Adrenal gland (tissue), 12 donors: ENCODE data around the gene COL12A1. TPM values are rescaled to one million over a fixed set of nuclear protein-coding genes. Genes with fewer than 3 reads are reported as not detected.

Source experiments
- DNase-seq, 7 donors: peaks; one replicate each; pipeline ENCODE4 v3.0.0-alpha.2; 2019 to 2020
- H3K27ac ChIP-seq, 5 donors: fragments of 200-600 bp; sonication (generic) in 4 of 5; 1 replicate in 3 of 5; 2 replicates in 2 of 5; pipeline versions ENCODE4 v1.5.1 to v1.8.0; 2016 to 2020; ENCODE audit warnings: mild to moderate bottlenecking in 1 of 5
- H3K27me3 ChIP-seq: fragments of 200-600 bp; 2 replicates; pipeline ENCODE4 v1.8.0; 2021
- H3K36me3 ChIP-seq, 2 donors: fragments of 200-600 bp; replicated peaks in 1 of 2; 1 replicate in 1 of 2; 2 replicates in 1 of 2; pipeline versions ENCODE4 v1.5.1 to v1.8.0; 2018 to 2022
- H3K4me1 ChIP-seq, 2 donors: fragments of 200-600 bp; replicated peaks in 1 of 2; 1 replicate in 1 of 2; 2 replicates in 1 of 2; pipeline versions ENCODE4 v1.5.1 to v1.8.0; 2018 to 2021
- H3K4me3 ChIP-seq, 4 donors: fragments of 200-600 bp; sonication (generic) in 3 of 4; one replicate each; pipeline ENCODE4 v1.5.1; 2016 to 2018
- H3K9me3 ChIP-seq, 3 donors: fragments of 200-600 bp; sonication (generic) in 1 of 3; replicated peaks in 1 of 3; 1 replicate in 2 of 3; 2 replicates in 1 of 3; pipeline versions ENCODE4 v1.5.1 to v1.8.0; 2016 to 2021
- CTCF ChIP-seq, 6 experiments: fragments of 450-650 bp in 4 of 6; fragments of 200-600 bp in 2 of 6; sonication (generic) in 1 of 6; IDR thresholded peaks; 1 replicate in 5 of 6; 2 replicates in 1 of 6; pipeline versions ENCODE4 v1.5.1 to v1.8.0; 2016 to 2021; ENCODE audit warnings: antibody characterized with exemption in 6 of 6, mild to moderate bottlenecking in 2 of 6, moderate library complexity in 1 of 6
- POLR2A ChIP-seq, 2 donors: fragments of 450-650 bp; IDR thresholded peaks; one replicate each; pipeline ENCODE4 v1.6.1; 2017; ENCODE audit warnings: antibody characterized with exemption in 2 of 2, mild to moderate bottlenecking in 2 of 2, moderate library complexity in 1 of 2
- WGBS, 4 donors: extraction: QIAGEN DNeasy Blood & Tissue Kit in 2 of 4; methylation state at CpG; one replicate each; pipeline versions ENCODE4 v1.1.5 to v1.1.7; 2013 to 2017; 5-methylcytosine and 5-hydroxymethylcytosine counted together
- intact Hi-C, 2 donors: fragments of 100-400 bp; cut with DNase I; formaldehyde crosslinking; loops; one replicate each; pipeline versions ENCODE4 v1.14.1 to v1.15.0; 2022 to 2023
- polyA plus RNA-seq, 3 donors: library from polyadenylated mRNA; stranded (reverse); fragments of 200-250 nt in 2 of 3; fragments of 350-450 nt in 1 of 3; fragmentation: Illumina TruSeq in 1 of 3; extraction: RNeasy Lipid Tissue Mini Kit (QIAGEN cat#74804) in 1 of 3; gene quantifications; one replicate each; pipeline ENCODE4 v1.2.3, GENCODE V29; 2013 to 2014
- total RNA-seq, 9 donors: library from RNA; depleted of rRNA in 4 of 9; stranded (reverse); fragments of >200 nt in 4 of 9; fragments of 120-200 nt in 1 of 9; fragmentation: NEBNext Ultra II Directional in 1 of 9; extraction: Animal tissue kit (Norgen Biotek cat#: 25700) in 1 of 9; gene quantifications; one replicate each; pipeline versions ENCODE4 v1.1.0 to v1.2.4, GENCODE V29; 2013 to 2023
- donor health status: healthy with polysubstance abuse.
- donor health status: Bipolar disorder and iron deficiency.
- donor health status: DM: yes; HTN: yes; CAD: no.
- donor health status: DM: no; HTN: no; CAD: no.
- donor health status: DM: no; HTN: no; CAD: no.
- donor health status: DM: yes; HTN: yes; CAD: no.

Gene COL12A1
- total and polyA plus RNA-seq, 12 donors = 13.0 to 106 (median 54.2) TPM

- intact Hi-C loops = no loop called here
- Histone ChIP-seq H3K27me3 (no peaks in the 10 kb centered on the region), H3K36me3 (no peaks in the 10 kb centered on the region), H3K4me1 (peaks cover 0 to 5% of the 10 kb centered on the region in 2 donors), H3K27ac (no peak overlapping the region), H3K9me3 (no peaks in the 10 kb centered on the region), H3K4me3 (no peak overlapping the region)
- WGBS, 4 donors = 56 to 72% (median 65%) methylated on average over 2 of the region's 2 CpGs
- no peak for DNase-seq
- no peak for TF ChIP-seq CTCF (IDR thresholded peaks at IDR 0.05)
- TF ChIP-seq POLR2A (IDR thresholded peaks at IDR 0.05) = no peak
Measured at GRCh38 chr6:75223428-75223827, 17.6 kb upstream of the COL12A1 start.

GRCh38 chr6:75222261-75222660 is 16.4 kb upstream of the COL12A1 start:
- Histone ChIP-seq H3K4me3 (no peak overlapping the region), H3K27ac (no peak overlapping the region), H3K9me3 (no peaks in the 10 kb centered on the region), H3K36me3 (no peaks in the 10 kb centered on the region), H3K4me1 (peaks cover 0 to 5% of the 10 kb centered on the region in 2 donors), H3K27me3 (no peaks in the 10 kb centered on the region)
- no peak for DNase-seq
- TF ChIP-seq CTCF (IDR thresholded peaks at IDR 0.05) (no peak), POLR2A (IDR thresholded peaks at IDR 0.05) (no peak)
- intact Hi-C loops = no loop called here

- intact Hi-C loops = no loop called here
- peaks cover 0 to 5% of the 10 kb centered on the region in 2 donors for H3K4me1 ChIP-seq
- DNase-seq = no peak
- WGBS, 4 donors = 80 to 85% (median 83%) methylated on average over 4 of the region's 4 CpGs
- no peaks in the 10 kb centered on the region for H3K9me3 ChIP-seq
- H3K27me3 ChIP-seq = no peaks in the 10 kb centered on the region
- no peaks in the 10 kb centered on the region for H3K36me3 ChIP-seq
- H3K4me3 ChIP-seq = no peak overlapping the region
- no peak overlapping the region for H3K27ac ChIP-seq
- no peak for TF ChIP-seq POLR2A (IDR thresholded peaks at IDR 0.05)
- TF ChIP-seq CTCF (IDR thresholded peaks at IDR 0.05) = no peak
Measured at GRCh38 chr6:75221116-75221515, 15.3 kb upstream of the COL12A1 start.

GRCh38 chr6:75220357-75220756 is 14.5 kb upstream of the COL12A1 start:
- WGBS, 4 donors = 27 to 45% (median 37%) methylated on average over 1 of the region's 1 CpG
- TF ChIP-seq POLR2A (IDR thresholded peaks at IDR 0.05) (no peak), CTCF (IDR thresholded peaks at IDR 0.05) (no peak)
- no peaks in the 10 kb centered on the region for H3K9me3 ChIP-seq
- intact Hi-C loops = no loop called here
- peaks cover 0 to 5% of the 10 kb centered on the region in 2 donors for H3K4me1 ChIP-seq
- no peak for DNase-seq
- no peaks in the 10 kb centered on the region for H3K36me3 ChIP-seq
- H3K27ac ChIP-seq = no peak overlapping the region
- H3K4me3 ChIP-seq = no peak overlapping the region
- no peaks in the 10 kb centered on the region for H3K27me3 ChIP-seq
